GM12873 (cell line): Measurements from ENCODE around the gene GABRB1.

Experiments
- CTCF ChIP-seq: IDR thresholded peaks from 2 replicates; pipeline ENCODE4 v1.5.1; 2012; ENCODE audit warnings: low read depth, mild to moderate bottlenecking, moderate library complexity, low read length, control low read depth; ENCODE audit not compliant: insufficient read depth; ENCODE audit errors: missing control alignments

Gene GABRB1

GRCh38 chr4:47050761-47051725, 19.7 kb downstream of the GABRB1 start:
- no peak for TF ChIP-seq CTCF

GRCh38 chr4:47053485-47053884, 22.1 kb downstream of the GABRB1 start:
- no peak for TF ChIP-seq CTCF

GRCh38 chr4:47054130-47054529, 22.8 kb downstream of the GABRB1 start:
- no peak for TF ChIP-seq CTCF

GRCh38 chr4:47057991-47058390, 26.6 kb downstream of the GABRB1 start:
- TF ChIP-seq CTCF, result no peak

GRCh38 chr4:47060561-47060960, 29.2 kb downstream of the GABRB1 start:
- no peak for TF ChIP-seq CTCF

- no peak for TF ChIP-seq CTCF
These were observed 30.1 kb downstream of the GABRB1 start for GRCh38 chr4:47061435-47061834.

- no peak for TF ChIP-seq CTCF
These were observed 33.7 kb downstream of the GABRB1 start for GRCh38 chr4:47065051-47065481.
